HG03103 (cell line): ENCODE measurements around the gene GET3.
A peak's percentile ranks its signal among the peaks of the same experiment; 100 is the strongest.
"Not testable (repeated sequence)": the region's sequence is repeated elsewhere in the genome, so short reads cannot be mapped to it uniquely, and the experiment has no call there.

Experiments
- ATAC-seq: cut with Tn5 transposase; IDR thresholded peaks from one replicate; pipeline ENCODE4 v1.9.1; 2021; ENCODE audit warnings: low read depth; ENCODE audit not compliant: unreplicated experiment

GET3 gene

DNA sequence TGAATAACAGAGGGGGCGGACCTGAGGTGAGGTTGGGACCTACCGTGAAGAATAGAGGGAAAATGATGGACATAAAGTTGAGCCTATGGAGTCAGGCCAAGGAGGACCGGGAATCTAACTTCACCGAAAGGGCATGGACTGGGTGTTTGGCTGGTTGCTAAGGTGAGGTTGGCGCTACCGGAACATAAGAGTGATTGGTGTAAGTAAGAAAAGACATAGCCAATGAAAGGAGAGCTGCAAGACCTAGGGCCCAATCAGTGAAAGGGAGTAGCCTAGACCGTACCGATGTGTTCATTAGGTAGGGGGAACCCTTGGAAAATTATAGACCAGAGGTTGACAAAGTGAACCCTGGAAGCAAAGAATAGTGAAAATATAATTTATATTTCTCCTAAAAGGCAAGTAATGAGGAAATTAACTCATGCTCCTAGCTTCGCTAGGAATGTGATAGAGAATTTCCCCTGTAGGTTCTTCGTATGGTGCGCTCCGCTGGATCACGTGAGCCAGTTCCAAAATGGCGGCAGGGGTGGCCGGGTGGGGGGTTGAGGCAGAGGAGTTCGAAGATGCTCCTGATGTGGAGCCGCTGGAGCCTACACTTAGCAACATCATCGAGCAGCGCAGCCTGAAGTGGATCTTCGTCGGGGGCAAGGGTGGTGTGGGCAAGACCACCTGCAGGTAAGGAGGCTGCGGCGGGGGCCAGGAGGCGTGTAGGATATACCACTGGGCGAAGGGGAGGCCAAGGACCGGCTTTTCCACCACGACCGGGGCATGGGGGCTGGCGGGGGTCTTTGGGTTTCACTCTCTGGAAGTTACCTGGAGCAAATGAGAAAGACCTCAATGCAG is at the start of gene GET3:
TSS of gene GET3 (plus strand) at position 503 of the 840 bp plus-strand sequence. CDS start at position 512, 9 bp downstream.
- ATAC-seq, result peak; percentile 79

DNA sequence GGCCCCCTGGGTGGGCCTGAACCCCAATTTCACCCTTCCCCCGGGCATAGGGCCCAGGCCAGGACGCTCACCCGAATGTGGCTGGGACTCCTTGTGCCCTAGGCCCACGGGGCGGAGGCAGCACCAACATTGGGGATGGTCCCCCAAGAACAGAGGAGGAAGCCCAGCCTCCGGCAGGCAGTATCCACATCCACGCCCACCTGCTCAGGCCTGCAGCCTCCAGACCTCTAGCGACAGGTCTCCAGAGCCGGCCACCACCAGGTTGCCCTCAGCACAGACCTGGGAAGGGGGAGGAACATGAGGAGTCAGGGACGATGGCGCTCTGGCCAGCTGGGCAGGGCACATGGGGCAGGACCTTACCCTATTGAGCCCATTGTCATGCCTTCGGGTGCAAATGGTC is 48.3 kb upstream of the GET3 start:
- ATAC-seq, result no peak

DNA sequence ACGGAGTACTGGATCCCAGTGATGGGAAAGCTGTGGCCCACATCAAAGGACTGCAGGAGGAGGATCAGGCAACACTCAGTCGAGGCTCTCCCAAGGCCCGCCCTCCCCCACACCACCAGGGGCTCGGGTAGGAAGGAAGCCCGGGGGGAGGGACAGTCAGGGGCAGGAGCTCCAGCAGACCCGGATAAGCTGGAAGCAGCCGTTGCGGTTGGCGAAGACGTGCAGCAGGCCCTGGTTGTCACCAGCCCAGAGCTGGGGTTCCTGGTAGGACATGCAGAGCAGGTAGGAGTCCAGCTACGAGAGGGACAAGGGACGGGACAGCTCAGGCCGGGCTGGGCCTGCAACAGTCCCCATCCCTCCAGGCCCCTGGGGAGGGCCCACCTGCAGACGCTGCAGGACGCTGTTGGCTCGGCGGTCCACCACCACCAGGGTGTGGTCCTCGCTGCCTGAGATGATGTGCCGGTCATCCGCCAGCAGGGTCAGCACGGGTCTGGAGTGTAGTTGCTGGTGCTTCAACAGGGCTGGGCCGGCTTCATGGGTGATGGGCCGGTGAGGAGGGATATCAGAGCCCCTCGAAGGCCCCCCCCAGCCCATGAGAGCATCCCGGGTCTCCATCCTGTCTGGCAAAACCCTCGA is 47.6 kb upstream of the GET3 start:
- no peak for ATAC-seq

DNA sequence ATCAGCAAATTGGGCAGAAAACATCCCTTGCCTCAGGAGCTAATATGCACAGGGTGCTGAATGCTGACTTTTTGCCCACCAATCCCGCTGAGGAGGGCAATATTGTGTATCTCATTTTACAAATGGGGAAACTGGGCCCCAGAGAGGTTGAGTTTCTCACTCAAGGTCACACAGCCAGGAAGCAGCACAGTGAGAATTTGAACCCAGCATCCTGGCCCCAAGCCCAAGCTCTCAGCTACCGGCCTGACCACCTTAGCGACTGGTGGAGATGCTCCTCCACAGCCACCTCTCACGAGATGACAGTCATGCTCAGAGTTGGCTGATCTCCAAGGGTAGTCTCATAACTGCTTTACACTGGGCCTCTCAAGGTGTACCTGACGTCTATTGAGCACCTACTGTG is 44.3 kb upstream of the GET3 start:
- ATAC-seq, result no peak

DNA sequence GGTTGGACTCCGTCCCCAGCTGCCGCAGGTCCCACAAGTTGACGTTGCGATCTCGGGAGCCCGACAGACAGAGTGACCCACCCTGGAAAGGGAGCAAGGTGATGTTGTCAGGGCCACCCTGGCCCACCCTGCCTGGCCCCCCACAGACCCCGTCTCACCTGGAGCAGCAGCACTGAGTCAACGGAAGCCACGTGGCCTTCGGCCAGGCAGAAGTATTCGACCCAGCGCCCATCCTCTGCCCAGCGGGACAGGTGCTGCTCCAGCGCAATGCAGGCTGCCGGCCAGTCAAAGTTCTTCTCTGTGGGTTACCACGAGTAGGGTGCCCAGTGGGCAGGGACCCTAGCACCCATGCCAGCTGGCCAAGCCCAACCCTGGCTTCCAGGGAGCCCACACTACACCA is 42.7 kb upstream of the GET3 start:
- no peak for ATAC-seq

DNA sequence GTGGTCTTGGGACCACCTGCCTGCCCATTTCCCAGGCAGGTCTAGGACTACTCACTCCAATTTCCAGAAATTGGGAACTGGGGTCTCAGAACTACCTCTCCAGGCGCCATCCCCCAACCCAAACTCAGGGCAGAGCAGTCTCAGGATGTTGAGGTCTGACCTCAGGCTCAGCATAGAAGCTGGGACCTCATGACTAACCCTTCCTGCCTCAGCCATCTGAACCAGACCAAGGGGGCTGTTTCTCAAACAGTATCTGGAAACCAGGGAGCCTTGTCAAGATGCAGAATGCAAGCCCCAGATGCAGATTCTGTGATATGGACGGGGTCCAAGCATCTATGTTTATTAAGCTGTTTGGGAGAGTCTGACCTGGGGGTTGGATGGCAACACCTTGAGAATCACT is 42.2 kb upstream of the GET3 start:
- ATAC-seq, result no peak

DNA sequence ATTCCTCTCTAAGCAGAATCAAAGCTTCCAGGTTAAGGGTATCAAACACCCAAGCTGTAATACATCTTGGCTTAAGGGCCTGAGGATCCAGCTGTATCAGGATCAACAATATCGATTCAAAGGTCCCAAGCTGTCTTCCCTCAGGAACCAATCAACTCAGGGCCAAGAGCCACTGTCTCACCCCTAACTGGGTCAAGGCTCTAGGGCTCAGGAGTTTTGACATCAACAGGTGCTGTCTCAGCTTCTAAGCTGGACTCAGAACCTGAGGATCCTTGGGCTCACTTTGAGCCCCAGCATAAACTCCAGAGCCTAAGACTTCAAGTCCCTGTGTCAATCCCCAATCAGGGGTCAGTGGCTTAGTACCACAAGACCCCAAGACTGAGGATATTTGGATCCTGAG is 41.8 kb upstream of the GET3 start:
- ATAC-seq, result no peak

DNA sequence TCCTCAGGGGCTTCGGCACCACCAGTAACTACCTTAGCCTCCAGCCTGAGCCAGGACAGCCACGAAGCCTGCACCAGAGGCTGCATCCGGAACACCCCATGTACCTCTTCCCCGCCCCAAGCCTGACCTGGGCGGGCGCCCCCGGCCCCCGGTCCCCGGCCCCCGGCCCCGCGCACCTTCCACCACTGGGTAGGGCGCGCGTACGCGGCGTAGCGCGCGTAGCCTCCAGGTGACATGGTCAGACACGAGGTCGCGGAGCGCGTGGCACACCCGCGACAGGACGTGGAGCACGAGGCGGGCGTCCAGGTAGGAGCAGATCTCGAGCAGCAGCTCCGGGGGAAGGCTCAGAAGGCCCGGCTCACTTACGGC is 41.3 kb upstream of the GET3 start:
- ATAC-seq, result no peak

DNA sequence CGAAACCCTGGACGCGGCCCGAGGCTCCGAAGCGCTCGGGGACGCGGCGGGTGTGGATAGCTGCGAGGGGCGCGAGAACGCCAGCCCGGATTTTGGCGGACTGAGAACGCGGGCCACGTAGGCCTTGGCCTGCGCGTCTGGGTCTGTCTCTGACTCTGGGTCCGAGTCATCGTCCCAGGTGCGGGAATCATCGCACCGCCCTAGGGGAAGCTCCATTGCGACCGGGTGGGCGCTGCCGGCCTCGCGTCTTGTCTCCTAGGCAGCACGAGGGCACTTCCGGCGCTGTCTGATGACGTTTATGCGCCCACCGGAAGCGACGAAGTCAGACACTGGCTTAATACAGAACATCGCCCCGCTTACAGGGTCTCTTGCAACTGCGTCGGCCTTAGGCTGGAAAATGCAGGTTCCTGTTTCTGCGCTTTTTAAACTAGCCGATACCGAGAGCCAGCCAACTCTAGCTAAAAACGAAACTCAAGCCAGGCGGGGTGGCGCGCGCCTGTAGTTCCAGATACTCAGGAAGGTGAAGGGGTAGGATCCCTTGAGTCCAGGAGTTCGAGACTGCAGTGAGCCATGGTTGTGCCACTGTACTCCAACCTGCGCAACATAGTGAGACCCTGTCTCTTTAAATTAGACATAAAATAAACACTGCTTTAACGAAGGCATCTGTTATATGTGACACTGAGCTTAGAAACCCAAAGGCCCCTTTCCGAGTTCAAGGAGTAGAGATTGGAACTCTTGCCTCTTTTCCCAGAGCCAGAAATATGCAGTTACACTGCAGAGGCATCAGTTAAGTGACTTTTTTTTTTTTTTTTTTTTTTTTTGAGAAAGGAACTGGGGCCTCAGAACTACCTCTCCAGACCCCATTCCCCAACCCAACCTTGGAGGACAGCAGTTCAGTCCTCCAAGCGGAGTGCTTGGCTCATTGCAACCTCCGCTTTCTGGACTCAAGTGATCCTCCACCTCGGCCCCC is 40.6 kb upstream of the GET3 start, which contains the start of gene FBXW9:
TSS of gene FBXW9 (minus strand) at position 266 of the 970 bp plus-strand sequence. CDS start at position 216, 50 bp downstream.
- ATAC-seq, result no peak

DNA sequence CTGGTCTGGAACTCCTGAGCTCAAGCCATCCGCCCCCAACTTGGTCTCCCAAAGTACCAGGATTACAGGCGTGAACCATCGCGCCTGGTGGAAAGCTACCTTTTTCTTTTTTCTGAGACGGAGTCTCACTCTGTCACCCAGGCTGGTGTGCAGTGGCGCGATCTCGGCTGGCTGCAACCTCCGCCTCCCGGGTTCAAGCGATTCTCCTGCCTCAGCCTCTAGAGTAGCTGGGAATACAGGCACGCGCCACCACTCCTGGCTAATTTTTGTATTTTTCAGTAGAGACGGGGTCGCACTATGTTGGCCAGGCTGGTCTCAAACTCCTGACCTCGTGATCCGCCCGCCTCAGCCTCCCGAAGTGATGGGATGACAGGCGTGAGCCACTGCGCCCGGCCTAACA is 39.9 kb upstream of the GET3 start:
- not testable (repeated sequence) for ATAC-seq

DNA sequence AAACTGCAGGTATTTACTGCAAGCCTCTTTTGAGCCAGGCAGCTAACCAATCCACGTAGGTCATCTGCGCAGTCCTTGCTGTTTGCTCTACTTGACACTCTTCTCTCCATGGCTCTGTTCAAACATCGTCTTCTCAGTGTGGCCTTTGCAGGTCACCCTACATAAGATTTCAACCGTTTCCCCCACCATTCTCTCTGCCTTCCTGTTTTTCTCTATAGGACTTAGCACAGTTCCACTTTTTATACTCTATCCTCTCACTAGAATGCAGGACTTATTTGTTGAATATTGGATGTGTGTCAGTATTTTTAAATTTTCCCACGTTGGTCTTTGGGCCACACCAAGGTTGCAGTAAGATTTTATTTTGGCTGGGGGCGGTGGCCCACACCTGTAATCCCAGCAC is 39.2 kb upstream of the GET3 start:
- no peak for ATAC-seq

DNA sequence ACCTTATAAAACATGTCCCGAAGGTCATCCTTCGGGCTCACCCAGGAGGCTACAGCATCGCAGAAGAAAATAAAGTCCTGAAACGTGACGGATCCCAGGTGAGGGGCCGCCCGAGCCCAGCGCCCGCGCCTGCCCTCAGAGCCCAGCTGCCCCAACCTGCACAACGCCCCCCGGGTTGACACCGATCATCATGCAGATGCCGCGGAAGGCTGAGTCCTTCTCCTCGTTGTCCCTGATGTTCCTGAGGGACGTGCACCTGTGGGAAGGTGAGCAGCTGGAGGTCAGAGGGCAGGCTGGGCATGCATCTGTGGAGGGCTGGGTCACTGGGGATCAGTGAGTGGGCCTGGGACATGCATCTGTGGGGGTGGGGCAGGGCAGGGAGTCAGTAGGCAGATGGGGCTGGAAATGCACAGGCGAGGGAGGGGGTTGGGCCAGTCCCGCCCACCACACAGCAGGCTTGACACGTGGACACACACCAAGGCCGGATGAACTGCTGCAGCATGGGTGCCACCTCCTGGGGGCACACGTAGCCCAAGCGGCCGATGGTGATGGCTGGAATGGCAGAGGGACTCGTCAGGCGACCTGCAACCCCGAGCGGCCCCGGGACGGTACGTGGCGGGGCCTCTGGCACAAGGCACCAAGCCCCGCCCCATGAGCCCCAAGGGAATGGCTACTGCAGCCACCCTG is 35.6 kb upstream of the GET3 start:
- no peak for ATAC-seq

DNA sequence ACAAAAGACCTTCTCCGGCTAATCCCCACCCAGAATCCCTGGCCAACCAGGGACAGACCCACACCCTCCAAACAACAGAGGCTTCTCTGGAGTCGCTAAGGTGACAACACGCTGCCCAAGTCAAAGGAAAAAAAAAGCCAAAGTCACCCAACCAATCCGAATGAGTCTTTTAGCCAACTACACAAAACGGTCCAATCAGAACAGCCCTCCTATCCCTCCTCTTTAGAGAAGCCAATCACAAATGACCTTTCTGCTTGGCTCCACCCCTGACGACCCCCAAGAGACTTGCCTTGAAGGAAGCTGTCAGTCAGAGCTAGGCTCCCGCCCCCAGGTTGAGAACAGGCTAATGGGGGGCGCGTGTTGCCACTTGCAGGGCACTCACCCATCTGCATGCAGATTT is 34.3 kb upstream of the GET3 start:
- no peak for ATAC-seq

DNA sequence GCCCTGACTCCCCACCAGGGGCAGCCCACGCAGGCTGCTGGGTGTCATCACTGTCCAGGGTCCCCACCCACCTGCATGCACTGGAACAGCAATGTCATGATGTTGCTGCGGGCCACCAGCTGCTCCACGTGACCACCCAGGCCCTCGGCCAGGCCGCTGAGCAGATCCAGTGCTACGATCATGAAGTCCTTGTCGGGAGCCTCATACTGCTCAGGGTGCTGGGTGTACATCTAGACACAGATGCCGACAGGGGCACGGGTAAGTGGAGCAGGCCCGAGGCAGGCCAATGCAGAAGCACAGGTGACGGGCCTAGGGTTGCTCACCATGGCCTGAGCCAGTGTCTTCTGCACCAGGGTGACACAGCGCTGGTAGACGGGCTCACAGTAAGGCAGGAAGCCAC is 32.1 kb upstream of the GET3 start:
- no peak for ATAC-seq

DNA sequence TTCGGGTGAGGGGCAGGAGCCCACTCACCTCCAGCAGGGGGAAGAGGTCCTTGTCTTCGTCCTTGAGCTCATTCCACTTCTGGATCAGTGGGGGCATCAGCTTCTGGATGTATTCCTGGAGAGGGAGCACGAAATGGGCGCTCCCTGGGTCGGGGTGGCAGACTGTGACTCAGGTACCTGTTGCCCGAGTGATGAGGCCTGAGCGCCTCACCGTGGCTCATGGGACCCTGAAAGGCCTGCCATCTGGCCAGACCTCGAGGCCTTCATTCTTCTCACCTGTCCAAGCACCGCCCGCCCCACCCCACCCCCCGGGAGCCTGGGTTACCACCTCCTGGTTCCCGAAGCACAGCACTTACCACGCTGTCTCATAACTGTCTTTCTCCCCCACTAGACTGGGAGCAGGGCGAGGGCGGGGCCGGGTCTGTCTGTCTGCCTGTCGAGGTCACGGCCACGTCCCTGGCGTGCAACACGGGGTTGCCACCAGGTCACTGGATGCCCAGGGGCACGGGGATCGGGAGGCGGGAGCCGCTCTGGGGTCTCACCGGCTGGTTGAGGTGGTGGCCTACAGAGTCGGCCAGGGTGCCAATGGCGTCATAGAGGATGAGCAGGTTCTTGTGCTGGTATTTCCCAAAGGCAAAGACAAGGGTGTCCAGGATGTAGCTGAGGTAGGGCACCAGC is 31.5 kb upstream of the GET3 start:
- no peak for ATAC-seq

DNA sequence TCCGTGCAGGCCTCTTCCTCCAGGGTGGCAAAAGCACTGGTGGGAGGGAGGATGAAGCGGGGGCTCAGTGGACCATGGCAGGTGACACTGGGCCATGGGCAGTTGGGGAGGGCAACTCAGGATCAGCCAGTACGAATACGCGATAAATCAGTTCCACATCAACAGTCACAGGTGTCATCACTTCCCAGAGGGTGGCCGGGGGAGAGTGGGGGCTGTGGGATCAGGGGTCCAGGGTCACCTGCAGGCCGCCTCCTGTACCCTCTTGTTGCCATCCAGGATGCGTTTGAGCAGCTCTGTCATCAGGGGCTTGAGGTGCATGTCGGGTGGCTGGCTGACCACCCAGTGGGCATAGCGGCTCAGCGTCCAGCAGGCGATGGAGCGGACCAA is 31.0 kb upstream of the GET3 start:
- no peak for ATAC-seq

DNA sequence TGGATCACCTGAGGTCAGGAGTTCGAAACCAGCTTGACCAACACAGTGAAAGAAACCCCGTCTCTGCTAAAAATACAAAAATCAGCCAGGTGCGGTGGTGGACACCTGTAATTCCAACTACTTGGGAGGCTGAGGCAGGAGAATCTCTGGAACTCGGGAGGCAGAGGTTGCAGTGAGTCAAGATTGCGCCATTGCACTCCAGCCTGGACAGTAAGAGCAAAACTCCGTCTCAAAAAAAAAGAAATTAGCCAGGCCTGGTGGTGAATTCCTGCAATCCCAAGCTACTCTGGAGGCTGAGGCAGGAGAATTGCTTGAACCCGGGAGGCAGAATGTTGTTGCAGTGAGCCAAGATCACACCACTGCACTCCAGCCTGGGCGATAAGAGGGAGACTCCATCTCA is 28.7 kb upstream of the GET3 start:
- no peak for ATAC-seq

DNA sequence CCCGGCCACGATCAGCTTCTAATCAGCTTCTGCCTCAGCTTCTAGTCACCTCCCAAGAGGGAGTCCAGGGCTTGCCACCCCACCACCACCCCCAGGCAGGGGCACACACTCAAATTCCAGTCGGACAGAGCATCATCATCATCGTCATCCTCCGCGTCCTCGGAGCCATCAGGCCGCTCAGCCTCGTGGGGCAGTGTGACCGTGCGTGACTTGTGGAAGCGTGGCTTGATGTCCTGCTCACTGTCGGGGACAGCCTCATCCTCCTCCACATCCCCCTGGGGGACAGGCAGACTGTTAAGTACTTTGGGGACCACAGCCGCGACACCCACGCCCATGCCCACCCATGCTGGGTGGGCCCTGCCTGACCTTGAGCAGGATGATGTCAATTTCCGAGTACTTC is 26.1 kb upstream of the GET3 start:
- ATAC-seq, result no peak

DNA sequence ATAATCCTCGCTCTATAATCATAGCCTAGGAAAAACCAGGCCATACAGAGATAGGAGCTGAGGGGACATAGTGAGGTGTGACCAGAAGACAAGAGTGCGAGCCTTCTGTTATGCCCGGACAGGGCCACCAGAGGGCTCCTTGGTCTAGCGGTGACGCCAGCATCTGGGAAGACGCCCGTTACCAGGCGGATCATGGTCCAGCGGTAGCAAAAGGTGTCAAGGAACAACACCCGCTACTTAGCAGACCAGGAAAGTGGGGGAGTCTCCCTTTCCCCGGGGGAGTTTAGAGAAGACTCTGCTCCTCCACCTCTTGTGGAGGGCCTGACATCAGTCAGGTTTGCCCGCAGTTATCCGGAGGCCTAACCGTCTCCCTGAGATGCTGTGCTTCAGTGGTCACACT is 25.2 kb upstream of the GET3 start:
- ATAC-seq, result not testable (repeated sequence)

DNA sequence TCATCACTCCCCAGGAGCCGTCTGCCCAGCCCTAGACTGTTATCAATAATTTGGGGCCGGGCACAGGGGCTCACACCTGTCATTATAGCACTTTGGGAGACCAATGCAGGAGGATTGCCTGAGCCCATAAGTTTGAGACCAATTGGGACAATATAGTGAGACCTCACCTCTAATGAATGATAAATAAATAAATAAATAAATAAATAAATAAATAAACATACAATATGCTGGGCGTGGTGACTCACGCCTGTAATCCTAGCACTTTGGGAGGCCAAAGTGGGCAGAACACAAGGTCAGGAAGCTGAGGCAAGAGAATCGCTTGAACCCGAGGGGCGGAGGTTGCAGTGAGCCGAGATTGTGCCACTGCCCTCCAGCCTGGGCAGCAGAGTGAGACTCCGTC is 24.0 kb upstream of the GET3 start:
- not testable (repeated sequence) for ATAC-seq
